Measurements from ENCODE around the gene CELA3A. TPM values are rescaled to one million over a fixed set of nuclear protein-coding genes. Genes with fewer than 3 reads are reported as not detected.

Gene CELA3A
- total and polyA plus RNA-seq, 10 of the 15 experiments (the other 5 are each of a cell fraction or from before 2014, with no cell fraction given): 7.6 TPM; not detected in 9

DNA sequence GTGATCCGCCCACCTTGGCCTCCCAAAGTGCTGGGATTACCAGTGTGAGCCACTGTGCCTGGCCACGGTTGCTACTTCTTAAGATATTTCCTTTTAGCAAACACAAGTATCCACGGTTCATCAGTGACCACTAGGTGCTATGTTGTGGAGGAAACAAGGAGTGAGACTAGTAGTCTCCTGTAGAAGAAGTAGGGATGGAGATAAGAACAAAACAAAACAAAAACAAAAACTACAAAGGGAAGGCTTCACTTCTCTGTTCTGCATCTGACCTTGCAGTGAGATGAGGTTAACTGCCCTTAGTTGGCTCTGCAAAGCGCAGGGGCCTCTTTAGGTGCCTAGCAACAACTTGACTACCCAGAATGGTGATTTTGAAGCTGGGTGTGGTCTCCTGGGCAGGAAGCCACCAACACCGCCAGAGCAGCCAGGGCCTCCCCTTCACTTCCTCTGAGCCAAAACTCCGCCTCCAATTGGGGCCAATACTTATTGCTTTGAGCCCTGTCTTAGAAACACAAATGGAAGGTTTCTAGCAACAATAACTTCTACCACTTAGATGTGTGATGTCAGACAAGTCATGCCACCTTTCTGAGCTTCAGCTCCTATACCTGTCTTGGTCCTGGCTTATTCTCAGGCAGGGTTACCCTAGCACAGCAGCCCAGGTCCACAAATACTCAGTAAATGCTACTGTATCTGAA, 38.3 kb downstream of the CELA3A start (continued):
- TF ChIP-seq SIX5 (IDR thresholded peaks at IDR 0.05; ENCODE audit: low read depth, low read length, severe bottlenecking) (peak; percentile 9), NFIC (IDR thresholded peaks at IDR 0.05; ENCODE audit: low read depth, low read length) (no peak), KAT2A (conservative IDR thresholded peaks at IDR 0.05; ENCODE audit: control insufficient read depth, low read depth, low read length) (no peak), SREBF2 (IDR thresholded peaks at IDR 0.05; ENCODE audit: low read length) (no peak), MYB (IDR thresholded peaks at IDR 0.05; ENCODE audit: borderline replicate concordance, low read depth, low read length) (no peak), GABPA (IDR thresholded peaks at IDR 0.05; ENCODE audit: low read depth) (peak; percentile 63; the same call in 1 of the 2 replicates), YBX1 (IDR thresholded peaks at IDR 0.05) (no peak), SMC3 (IDR thresholded peaks at IDR 0.05; ENCODE audit: borderline replicate concordance, low read length) (peak; percentile 7; the same call in 1 of the 2 replicates), RUNX3 (IDR thresholded peaks at IDR 0.05; ENCODE audit: low read length) (peak; percentile 85), MTA3 (IDR thresholded peaks at IDR 0.05; ENCODE audit: borderline replicate concordance, low read length) (no peak), PAX5 (IDR thresholded peaks at IDR 0.05; ENCODE audit: borderline replicate concordance, low read depth, low read length) (0 out of 2 replicates have a peak, but pooled peaks have one; percentile 24), EP300 (IDR thresholded peaks at IDR 0.05; ENCODE audit: borderline replicate concordance in 1 of 2, control insufficient read depth in 1 of 2, low read depth in 2 of 2, low read length in 2 of 2) (no peak)
- TF ChIP-seq, protein P1, sequence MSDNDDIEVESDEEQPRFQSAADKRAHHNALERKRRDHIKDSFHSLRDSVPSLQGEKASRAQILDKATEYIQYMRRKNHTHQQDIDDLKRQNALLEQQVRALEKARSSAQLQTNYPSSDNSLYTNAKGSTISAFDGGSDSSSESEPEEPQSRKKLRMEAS (IDR thresholded peaks at IDR 0.05; ENCODE audit: low read depth, low read length): no peak
- TF ChIP-seq, protein P2, sequence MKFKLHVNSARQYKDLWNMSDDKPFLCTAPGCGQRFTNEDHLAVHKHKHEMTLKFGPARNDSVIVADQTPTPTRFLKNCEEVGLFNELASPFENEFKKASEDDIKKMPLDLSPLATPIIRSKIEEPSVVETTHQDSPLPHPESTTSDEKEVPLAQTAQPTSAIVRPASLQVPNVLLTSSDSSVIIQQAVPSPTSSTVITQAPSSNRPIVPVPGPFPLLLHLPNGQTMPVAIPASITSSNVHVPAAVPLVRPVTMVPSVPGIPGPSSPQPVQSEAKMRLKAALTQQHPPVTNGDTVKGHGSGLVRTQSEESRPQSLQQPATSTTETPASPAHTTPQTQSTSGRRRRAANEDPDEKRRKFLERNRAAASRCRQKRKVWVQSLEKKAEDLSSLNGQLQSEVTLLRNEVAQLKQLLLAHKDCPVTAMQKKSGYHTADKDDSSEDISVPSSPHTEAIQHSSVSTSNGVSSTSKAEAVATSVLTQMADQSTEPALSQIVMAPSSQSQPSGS (IDR thresholded peaks at IDR 0.05; ENCODE audit: low read length): no peak
- TF ChIP-seq, protein P3, sequence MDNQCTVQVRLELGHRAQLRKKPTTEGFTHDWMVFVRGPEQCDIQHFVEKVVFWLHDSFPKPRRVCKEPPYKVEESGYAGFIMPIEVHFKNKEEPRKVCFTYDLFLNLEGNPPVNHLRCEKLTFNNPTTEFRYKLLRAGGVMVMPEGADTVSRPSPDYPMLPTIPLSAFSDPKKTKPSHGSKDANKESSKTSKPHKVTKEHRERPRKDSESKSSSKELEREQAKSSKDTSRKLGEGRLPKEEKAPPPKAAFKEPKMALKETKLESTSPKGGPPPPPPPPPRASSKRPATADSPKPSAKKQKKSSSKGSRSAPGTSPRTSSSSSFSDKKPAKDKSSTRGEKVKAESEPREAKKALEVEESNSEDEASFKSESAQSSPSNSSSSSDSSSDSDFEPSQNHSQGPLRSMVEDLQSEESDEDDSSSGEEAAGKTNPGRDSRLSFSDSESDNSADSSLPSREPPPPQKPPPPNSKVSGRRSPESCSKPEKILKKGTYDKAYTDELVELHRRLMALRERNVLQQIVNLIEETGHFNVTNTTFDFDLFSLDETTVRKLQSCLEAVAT (IDR thresholded peaks at IDR 0.05): peak; percentile 81; the same call in 1 of the 2 replicates
- TF ChIP-seq, protein P4, sequence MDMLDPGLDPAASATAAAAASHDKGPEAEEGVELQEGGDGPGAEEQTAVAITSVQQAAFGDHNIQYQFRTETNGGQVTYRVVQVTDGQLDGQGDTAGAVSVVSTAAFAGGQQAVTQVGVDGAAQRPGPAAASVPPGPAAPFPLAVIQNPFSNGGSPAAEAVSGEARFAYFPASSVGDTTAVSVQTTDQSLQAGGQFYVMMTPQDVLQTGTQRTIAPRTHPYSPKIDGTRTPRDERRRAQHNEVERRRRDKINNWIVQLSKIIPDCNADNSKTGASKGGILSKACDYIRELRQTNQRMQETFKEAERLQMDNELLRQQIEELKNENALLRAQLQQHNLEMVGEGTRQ (IDR thresholded peaks at IDR 0.05; ENCODE audit: borderline replicate concordance, low read depth, low read length): no peak
- TF ChIP-seq, protein P5, sequence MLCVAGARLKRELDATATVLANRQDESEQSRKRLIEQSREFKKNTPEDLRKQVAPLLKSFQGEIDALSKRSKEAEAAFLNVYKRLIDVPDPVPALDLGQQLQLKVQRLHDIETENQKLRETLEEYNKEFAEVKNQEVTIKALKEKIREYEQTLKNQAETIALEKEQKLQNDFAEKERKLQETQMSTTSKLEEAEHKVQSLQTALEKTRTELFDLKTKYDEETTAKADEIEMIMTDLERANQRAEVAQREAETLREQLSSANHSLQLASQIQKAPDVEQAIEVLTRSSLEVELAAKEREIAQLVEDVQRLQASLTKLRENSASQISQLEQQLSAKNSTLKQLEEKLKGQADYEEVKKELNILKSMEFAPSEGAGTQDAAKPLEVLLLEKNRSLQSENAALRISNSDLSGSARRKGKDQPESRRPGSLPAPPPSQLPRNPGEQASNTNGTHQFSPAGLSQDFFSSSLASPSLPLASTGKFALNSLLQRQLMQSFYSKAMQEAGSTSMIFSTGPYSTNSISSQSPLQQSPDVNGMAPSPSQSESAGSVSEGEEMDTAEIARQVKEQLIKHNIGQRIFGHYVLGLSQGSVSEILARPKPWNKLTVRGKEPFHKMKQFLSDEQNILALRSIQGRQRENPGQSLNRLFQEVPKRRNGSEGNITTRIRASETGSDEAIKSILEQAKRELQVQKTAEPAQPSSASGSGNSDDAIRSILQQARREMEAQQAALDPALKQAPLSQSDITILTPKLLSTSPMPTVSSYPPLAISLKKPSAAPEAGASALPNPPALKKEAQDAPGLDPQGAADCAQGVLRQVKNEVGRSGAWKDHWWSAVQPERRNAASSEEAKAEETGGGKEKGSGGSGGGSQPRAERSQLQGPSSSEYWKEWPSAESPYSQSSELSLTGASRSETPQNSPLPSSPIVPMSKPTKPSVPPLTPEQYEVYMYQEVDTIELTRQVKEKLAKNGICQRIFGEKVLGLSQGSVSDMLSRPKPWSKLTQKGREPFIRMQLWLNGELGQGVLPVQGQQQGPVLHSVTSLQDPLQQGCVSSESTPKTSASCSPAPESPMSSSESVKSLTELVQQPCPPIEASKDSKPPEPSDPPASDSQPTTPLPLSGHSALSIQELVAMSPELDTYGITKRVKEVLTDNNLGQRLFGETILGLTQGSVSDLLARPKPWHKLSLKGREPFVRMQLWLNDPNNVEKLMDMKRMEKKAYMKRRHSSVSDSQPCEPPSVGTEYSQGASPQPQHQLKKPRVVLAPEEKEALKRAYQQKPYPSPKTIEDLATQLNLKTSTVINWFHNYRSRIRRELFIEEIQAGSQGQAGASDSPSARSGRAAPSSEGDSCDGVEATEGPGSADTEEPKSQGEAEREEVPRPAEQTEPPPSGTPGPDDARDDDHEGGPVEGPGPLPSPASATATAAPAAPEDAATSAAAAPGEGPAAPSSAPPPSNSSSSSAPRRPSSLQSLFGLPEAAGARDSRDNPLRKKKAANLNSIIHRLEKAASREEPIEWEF (IDR thresholded peaks at IDR 0.05; ENCODE audit: insufficient replicate concordance, low read depth, low read length): no peak

Data from GM12878 (cell line).